Stimulated activated CD8-positive, alpha-beta memory T cell treated with anti-CD3 and anti-CD28 coated beads, Interleukin-12 subunit alpha, Interleukin-12 subunit beta, amount 100 ng/mL, for 24 hours (primary cell): Measurements from ENCODE around the gene PTPRH.

Experiments used
- DNase-seq: peaks from one replicate; pipeline ENCODE4 v3.0.0-alpha.2; 2020; ENCODE audit errors: extremely low read depth

PTPRH gene

DNA sequence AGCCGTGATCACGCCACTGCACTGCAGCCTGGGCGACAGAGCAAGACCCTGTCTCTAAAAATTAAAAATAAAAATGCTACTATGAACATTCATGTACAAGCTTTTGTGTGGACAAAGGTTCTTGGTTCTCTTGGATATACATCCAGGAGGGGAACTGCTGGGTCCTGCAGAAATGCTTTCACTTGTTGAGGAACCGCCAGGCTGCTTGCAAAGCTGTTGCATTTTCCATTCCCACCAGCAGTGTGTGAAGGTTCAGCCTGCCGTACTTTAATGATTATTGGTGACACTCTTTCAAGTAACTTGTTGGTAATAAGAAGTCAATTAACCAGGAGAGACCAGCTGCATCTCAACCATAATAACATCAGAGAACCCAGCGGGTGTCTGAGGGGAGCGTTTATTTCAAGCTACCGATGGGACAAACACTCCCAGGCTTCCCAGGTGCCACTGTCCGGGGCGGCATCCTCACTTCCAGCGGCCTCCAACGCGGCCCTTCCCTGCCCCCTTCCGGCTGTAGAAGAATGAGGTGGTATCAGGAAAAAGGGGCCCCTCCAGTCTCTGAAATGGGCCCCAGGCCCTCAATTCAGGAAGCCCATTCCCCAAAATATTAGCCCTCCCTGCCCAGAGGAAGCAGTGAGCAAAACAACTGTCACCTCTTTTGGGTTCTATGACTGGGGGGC is 76.7 kb downstream of the PTPRH start:
- DNase-seq: no peak

DNA sequence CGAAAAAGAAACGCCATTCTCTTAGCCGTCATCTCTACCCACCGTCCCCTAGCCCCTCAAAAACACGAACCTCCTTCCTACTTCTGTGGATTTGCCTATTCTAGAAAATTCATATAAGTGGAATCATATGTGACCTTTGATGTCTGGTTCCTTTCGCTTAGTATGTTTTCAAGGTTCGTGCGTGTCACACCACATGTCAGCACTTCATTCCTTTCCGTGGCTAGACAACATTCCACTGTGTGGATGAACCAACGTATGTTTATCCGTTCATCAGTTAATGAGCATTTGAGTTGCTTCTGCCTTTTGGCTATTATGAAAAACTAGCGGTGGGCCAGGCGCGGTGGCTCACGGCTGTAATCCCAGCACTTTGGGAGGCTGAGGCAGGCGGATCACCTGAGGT is 77.9 kb downstream of the PTPRH start:
- DNase-seq: no peak
